Myocyte (in vitro differentiated cells): ENCODE data around the gene GALNT15. TPM values are rescaled to one million over a fixed set of nuclear protein-coding genes. Genes with fewer than 3 reads are reported as not detected.

Source experiments
- DNase-seq: peaks from one replicate; pipeline ENCODE4 v3.0.0-alpha.2; 2012; ENCODE audit warnings: low read depth
- total RNA-seq: library from RNA; depleted of rRNA; stranded (reverse); fragments of >200 nt; gene quantifications from 2 replicates; pipeline ENCODE4 v1.2.3, GENCODE V29; 2014

Gene GALNT15
- total RNA-seq, 1 donor from 2014 or later: 0.91 TPM

DNA sequence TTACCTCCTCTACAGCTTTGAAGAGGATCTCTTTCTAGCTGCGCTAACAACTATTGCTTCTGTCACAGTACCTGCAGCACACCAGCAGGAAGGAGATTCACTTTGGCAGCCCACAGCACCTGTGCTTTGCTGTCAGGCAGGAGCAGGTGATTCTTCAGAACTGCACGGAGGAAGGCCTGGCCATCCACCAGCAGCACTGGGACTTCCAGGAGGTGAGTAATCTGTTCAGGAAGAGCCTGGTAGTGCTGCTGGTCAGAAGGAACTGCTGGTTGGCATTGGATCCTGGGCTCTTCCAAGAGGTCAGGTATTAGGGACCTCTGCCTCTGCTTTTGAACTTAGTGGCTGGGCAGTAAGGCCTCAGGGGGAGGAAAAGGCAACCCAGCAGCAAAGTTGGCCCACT lies 48.1 kb downstream of the GALNT15 start:
- DNase-seq: no peak

GRCh38 chr3:16224325-16224724 lies 49.8 kb downstream of the GALNT15 start:
- DNase-seq: no peak

DNA sequence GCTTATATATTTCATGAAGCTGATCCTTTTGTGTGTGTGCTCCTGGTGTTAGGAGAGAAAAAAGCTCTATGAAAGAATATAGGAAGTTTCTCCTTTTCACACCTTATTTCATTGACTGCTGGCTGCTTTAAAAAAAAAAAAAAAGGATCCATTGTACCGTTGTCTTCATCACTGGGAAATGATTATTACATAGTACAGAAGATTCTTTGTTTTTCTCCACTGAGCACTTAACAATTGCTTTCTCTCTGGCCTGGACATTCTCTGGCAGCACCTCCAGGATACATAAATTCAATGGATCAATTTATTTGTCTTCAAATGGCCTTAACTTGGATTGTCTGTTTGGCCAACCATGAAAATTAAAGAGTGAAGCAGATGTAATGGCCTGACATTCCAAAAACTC lies 53.1 kb downstream of the GALNT15 start:
- DNase-seq: no peak

GRCh38 chr3:16229681-16230080 lies 55.2 kb downstream of the GALNT15 start:
- DNase-seq: no peak

DNA sequence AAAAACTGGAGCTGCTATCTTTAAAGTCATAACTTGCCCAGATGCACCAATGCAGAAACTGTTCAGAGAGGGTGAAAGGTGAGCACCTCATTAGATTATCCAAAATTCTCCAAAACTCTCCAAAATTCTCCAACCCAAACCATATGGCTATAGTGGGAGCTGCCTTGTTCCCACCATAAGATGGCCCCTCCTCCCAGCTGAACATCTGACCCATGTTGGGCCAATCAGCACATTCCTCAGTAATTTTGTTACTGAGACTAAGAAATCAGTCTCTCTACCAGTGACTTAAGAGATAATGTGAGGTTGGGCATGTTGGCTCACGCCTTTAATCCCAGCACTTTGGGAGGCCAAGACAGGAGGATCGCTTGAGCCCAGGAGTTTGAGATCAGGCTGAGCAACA lies 57.5 kb downstream of the GALNT15 start:
- DNase-seq: no peak

- DNase-seq: no peak
Measured at GRCh38 chr3:16233806-16234205, 59.3 kb downstream of the GALNT15 start.

DNA sequence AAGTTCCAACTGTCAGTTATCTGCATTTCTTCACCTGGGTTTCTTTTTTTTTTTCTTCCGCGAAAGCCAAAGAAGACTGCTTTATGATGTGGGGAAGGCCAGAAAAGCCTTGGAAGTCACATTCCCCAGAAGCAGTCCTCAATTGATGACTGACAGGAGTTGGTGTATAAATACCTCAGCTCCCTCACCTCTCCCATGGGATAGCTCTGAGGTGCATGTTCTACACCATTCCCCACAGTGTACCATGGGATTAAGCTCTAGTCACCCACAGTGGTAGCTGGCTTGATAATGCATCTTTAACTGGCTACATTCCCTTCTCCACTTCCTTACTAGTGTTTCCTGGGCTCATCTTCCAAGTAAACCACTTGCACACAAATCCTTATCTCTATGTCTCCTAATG lies 59.8 kb downstream of the GALNT15 start:
- no peak for DNase-seq

- DNase-seq: no peak
Measured at GRCh38 chr3:16236030-16236639, 61.7 kb downstream of the GALNT15 start.

DNA sequence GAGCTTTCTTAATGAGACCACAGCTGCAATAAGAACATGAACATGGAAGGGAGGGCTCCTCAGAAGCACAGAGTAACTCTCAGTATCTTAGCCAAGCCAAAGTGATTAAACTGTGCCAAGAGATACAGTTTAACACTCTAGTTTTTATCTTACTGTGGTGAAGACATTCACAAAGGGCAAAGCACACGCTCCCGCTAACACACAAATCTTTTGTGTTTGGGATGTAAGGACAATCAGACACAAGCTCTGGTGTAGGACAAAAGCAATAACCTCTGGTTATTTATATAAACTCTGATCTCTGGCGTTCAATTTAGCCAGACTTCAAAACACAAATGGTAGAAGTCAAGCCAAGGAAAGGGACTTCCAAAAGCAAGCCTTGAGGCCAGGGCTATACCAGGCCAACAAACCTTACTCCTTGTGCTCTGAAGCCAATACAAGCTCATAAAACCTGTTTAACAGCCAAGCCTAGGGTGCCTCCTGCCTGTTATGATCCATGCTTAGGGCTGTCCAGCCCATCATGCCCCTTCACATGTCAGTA lies 62.4 kb downstream of the GALNT15 start:
- no peak for DNase-seq

DNA sequence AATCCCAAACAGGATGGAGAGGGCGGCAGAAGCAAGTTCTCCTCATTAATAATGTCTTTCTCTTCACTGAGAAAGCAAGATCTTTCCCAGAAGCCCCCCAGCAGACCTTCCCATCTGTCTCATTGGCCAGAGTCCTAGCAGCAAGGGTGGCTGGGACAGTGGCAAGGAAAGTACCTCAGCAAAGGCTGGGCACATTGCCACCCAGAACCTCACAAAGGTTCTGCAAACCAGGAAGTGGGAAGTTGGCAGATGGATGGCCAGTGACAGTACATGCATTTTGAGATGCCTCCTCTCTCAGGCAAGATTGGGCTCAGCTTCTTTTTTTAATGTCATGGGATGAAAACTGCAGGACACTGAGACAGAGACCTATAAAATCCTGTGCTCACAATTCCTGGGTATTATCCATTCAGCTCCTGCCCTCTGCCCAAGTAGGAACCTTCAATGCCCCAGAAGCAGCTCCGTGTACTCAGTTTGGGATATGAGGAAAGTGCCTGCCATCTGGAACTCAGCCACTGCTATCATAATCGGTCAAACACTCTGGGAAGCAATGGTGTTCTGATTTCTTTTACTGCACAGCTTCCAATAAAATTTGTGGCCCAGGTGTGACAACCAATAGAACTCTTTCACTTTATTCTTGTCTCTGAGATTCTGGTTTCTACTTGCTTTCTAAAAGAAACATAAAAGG lies 64.7 kb downstream of the GALNT15 start:
- DNase-seq: no peak

DNA sequence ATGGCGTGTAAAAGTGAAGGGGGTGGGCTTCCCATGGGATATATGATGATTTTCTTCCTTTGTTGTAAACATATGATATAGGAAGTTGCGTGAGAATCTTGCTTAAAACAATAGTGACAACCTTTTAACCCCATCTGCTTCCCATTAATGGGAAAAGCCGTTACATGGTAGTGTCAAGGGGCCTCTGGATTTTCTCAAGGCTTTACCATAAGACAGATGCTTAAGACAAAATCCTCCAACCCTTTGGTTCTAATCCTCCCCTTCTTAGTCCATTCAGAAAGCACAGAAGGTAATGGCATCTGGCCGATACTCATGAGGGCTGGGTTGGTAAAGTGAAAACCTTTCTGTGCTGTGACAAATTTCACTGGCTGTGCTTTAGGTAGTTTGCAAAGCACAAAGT lies 65.3 kb downstream of the GALNT15 start:
- DNase-seq: no peak

DNA sequence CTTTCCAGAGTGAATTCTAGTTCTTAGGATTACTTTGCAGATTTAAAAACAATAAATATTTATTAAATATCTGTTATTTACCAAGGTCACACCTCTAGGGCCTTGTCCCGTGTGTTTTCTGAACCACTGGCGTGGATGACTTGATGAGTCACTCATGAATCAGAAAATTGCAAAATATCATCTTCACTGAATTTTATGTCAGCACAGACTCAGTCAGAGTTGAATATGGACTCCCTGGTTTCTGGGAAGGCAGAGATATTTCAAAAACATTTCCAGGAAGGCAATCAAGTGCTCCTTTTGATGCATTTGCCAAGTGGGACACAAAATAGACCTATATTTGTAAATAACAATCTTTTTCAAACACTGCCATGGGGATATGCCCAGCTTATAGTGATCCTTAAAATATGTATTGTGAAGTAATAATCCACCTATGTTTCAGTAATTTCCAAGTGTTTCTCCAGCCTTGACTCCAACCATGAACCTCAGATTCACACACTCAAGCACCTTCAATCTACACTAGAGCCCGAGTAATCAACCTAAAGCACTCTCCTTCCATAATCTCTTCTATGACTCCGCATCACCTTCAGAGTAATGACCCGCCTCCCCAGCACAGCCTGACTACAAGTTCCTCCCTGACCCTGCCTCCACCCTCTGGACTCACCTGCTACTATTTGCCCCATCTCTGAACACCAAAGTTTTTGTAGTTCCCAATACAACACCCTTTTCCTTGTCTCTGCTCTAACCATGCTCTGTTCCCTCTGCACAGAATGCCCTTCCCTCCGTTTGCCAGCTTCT lies 65.9 kb downstream of the GALNT15 start:
- peak; percentile 37 for DNase-seq

DNA sequence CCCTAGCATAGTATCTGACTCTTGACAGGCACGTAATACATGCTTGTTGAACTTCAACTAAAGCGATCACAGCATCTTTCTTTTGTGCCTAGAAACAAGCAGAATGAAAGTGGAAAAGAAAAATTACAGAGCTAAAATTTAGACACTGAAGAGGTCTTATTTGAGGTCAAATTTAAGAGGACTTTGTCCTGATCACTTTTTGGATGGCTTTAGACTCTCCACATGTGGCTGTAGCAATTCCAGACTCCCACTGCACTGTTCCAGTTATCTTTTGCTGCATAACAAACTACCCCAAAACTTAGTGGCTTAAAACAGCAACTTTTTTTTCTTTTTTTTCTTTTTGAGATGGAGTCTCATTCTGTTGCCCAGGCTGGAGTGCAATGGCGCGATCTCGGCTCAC lies 66.7 kb downstream of the GALNT15 start:
- no peak for DNase-seq

DNA sequence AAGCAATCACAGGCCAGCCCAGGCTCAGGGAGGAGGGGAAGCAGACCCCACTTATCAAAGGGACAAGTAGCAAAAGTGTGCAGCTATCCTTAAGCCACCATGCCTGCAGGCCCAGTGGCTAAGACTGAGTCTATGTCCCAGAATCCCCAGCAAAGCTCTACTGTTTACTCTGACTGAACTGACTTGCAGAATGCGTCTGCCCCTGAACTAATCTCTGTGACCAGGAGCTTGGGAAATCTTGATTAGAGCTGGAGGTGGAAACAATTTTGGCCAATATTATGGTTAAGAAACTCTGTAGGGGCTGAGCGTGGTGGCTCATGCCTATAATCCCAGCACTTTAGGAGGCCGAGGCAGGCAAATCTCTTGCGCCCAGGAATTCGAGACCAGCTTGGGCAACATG lies 67.7 kb downstream of the GALNT15 start:
- DNase-seq: no peak

- DNase-seq: no peak
Measured at GRCh38 chr3:16243706-16244490, 69.4 kb downstream of the GALNT15 start.

GRCh38 chr3:16245609-16246008 lies 71.1 kb downstream of the GALNT15 start:
- DNase-seq: no peak

- DNase-seq: peak; percentile 90
Measured at GRCh38 chr3:16247282-16248061, 73.0 kb downstream of the GALNT15 start.

DNA sequence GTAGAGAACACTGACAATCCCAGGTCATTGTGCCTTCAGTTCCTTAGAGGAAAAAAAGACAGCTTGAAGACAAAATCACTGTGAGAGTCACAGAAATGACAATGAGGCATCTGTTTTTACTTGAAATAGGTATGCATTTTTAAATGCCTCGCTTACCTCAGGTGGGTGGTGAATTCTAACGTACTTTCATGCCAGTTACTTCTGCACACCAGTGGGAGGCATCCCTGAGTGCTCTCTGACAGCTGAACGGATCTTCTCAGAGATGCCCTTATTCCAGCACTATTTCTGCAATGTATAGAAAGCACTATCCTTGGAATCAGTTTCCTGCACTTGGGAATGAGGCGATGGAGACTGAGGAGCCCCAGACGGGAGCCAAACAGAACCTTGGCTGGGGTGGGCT lies 74.1 kb downstream of the GALNT15 start:
- no peak for DNase-seq

DNA sequence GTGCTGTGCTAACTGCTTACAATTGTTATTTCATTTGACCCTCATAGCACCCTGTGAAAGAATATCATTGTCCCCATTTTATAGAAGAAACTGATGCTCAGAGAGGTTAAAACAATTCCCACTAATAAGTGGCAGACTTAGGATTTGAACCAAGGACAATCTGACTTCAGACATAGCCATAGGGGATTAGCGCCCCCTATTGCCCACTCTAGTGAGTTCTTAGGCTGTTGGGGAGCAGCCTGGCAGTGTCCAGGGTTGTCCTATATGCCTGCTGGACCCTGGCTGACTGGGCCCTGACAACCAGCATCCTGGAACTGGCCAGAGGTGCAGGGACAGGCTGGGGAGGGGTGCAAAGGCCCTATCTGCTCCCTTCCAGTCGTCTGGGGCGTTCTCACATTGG lies 74.9 kb downstream of the GALNT15 start:
- no peak for DNase-seq

DNA sequence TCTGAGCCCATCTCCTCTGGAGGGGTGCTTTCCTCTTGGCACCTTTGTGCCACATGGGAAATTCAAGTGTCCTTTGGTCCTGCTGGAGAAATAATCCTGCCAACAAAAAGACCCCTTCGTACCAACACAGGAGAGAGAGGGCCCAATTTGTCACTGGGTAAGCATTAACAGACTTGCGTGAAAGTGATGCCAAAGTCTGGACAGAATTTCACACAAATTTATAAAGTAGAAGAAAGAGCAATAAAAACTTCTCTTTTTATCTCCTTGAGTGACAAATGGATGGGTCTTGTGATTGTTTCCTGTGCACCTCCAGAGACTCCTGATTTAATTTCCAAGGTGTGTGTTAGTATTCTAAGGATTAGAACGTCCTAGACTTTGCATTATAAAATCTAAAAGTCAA lies 75.4 kb downstream of the GALNT15 start:
- DNase-seq: no peak
